ENCODE data around the gene ANKS1A.

ANKS1A gene

DNA sequence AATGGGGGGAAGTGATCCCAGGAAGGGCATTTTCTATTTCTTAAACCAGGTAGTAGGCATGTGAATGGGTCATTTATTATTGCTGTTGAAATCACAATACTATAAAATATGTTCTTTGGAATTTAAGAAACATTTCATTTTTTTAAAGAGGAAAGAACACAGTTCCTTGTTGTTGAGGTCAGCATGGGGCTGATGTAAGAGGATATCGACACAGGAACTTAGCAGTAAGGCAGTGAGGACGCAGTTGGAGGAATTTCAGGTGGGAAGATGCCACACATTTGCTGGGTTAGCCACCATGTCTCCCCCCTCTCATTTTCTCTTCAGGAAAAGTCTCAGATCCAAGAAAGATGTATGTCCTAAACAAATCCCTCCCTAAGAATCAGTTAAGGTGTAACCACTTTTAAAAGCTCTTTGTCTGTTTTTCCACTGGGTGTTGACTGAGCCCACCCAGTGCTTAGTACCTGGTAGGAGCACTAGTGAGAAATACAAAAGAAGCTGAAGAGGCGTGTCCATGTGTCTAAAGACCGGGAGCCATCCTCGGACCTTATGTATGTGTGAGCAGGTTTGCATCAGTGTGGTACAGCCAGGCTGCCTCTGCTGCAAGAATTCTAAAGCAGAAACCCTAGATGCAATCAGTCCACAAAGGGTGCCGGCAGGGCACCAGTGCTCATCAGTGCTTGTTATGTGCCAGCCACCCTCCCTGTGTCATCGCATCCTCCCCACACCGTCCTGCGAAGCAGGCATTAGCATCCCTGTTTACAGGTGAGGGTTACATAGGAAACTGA lies 153.2 kb downstream of the ANKS1A start:
- H3K4me3 ChIP-seq (ENCODE audit: low read depth, low read length): no peak overlapping the region
- no peak for DNase-seq (ENCODE audit: low read depth)

DNA sequence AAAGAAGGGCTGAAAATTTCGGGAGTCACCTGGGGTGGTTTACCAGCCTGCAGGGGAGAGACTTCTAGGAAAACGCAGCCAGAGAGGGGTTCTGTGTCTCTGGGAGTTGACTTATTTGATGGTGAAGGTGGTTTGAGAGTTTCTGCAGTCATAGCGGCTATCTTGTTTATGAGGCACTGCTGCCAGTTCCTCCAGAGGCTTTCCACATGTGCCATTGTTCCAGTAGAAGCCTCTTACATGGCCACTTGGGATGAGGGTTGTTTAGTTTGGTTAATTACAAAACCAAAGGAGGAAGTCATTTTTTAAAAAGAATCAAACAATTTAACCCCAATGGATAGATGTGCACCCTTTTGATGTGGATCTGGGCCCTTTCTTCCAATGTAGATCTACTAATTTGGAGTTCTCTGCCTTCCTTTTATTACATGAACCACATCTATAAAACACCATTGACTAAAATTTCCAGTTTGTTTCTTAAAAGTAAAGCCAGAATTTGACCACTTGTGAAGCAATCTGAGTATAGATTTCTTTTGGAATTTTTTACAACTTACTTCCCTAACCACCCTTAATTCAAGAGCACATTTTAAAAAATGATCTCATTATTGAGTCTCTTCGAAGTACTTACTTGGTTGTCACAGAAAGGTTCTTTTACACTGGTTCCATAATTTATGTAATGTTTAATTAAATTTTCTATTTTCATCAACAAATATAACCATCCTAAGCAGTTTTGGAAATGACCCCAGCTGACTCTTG lies 154.5 kb downstream of the ANKS1A start:
- no peak for DNase-seq (ENCODE audit: low read depth)
- TF ChIP-seq, protein P1, sequence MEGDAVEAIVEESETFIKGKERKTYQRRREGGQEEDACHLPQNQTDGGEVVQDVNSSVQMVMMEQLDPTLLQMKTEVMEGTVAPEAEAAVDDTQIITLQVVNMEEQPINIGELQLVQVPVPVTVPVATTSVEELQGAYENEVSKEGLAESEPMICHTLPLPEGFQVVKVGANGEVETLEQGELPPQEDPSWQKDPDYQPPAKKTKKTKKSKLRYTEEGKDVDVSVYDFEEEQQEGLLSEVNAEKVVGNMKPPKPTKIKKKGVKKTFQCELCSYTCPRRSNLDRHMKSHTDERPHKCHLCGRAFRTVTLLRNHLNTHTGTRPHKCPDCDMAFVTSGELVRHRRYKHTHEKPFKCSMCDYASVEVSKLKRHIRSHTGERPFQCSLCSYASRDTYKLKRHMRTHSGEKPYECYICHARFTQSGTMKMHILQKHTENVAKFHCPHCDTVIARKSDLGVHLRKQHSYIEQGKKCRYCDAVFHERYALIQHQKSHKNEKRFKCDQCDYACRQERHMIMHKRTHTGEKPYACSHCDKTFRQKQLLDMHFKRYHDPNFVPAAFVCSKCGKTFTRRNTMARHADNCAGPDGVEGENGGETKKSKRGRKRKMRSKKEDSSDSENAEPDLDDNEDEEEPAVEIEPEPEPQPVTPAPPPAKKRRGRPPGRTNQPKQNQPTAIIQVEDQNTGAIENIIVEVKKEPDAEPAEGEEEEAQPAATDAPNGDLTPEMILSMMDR (conservative IDR thresholded peaks at IDR 0.05; ENCODE audit: low read depth, low read length): no peak
- no peak overlapping the region for H3K4me3 ChIP-seq (ENCODE audit: low read depth, low read length)

More for the DNA sequence above, 153.2 kb downstream of the ANKS1A start:
- TF ChIP-seq, protein P1 (conservative IDR thresholded peaks at IDR 0.05; ENCODE audit: low read depth, low read length): no peak

DNA sequence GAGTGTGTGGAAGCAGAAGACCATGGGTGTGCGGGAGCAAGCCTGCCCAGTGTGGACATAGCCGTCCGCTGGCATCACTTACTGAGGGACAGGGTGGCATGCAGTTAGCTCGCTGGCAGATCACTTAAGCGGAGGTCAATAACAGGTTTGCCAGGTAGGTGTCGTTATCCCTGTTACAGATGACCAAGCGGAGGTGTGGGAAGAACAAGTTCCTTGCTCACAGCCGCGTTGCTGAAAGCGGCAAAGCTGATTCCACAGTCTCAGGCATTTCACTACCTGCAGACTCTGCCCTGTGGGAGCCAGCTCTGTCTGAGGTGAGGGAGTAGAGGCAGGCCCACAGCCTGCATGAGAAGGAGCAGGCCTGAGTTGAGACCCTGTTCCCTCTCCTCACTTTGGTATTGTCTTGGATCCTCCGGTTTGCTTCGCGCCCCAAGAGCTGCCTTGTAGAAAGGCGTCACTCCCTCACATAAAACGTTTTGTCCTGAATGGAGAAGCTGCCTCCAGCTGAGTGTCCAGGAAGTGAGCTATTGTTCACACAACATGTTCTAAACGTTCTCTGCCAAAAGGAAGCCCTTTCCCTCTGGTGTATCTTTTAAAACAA lies 155.2 kb downstream of the ANKS1A start:
- H3K4me3 ChIP-seq (ENCODE audit: low read depth, low read length): no peak overlapping the region
- peak; percentile 70 for DNase-seq (ENCODE audit: low read depth)
- TF ChIP-seq, protein P1 (conservative IDR thresholded peaks at IDR 0.05; ENCODE audit: low read depth, low read length): no peak

DNA sequence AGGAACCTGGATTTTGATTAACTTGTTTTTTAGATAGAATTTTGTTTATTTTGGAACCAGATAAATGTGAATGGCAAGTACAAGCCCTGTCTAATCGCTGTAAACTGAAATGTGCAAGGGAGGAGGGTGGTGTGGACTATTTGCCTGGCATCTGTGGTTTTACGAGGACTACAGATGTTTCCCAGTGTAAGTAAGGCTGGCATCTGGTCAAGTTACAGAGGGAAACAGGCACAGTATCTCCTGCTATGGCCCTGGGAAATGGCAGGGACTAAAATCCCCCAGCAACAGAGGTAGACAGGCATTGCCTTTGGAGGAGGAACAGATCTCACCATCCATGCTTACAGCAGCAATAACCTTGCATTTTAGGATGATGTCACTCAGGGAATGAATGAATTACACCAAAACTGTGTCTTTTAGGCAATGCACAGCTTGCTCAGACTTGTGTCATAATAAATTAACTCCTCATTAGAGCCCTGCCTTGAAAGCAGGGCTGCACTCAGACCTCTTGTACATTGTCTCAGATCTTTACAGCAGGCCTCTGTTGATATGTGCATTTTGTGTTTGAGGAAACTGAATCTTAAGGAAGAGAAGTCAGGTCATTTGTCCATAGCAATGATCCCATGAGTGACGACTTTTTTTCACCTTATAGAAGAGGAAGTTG lies 155.8 kb downstream of the ANKS1A start:
- H3K4me3 ChIP-seq (ENCODE audit: low read depth, low read length): no peak overlapping the region
- DNase-seq (ENCODE audit: low read depth): no peak
- TF ChIP-seq, protein P1 (conservative IDR thresholded peaks at IDR 0.05; ENCODE audit: low read depth, low read length): no peak

DNA sequence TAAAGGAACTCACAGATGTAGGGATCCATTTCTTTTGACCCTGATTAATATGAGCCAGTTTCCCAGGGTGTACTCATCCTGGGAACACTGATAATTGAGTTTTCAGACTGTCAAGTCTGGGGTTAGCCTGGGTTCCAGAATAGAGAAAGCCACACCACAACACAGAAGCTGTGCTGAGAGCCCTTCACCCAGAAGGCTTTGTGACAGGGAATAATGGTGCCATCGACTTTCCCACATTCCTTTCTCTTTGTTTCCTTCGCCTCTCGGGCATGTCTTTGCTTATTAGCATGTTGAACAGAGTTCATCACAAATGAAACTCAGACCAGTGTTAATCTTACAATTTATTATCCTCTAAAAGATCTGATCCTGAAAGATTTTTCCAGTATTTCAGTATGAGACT lies 157.0 kb downstream of the ANKS1A start:
- H3K4me3 ChIP-seq (ENCODE audit: low read depth, low read length): no peak overlapping the region
- no peak for DNase-seq (ENCODE audit: low read depth)
- TF ChIP-seq, protein P1 (conservative IDR thresholded peaks at IDR 0.05; ENCODE audit: low read depth, low read length): no peak

DNA sequence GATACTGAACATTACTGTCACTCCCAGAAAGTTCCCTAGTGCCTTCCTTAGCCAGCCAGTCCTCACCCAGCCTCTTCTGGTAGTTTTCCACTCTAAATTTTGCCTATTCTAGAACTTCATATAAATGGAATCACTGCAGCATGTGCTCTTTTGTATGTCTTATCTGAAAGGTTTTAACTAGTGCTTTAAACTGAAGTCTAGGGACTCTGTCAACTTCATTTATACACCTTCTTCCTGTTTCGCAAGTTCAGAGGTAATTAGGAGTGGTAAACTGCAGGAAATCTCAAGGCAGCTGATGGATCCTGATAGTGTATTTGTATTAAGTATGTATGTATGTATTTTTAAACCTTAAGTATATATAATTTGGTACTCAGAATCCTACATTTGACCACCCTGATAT lies 157.8 kb downstream of the ANKS1A start:
- TF ChIP-seq, protein P1 (conservative IDR thresholded peaks at IDR 0.05; ENCODE audit: low read depth, low read length): no peak
- H3K4me3 ChIP-seq (ENCODE audit: low read depth, low read length): no peak overlapping the region
- no peak for DNase-seq (ENCODE audit: low read depth)

Data from choroid plexus epithelial cell (primary cell).